Measurements from ENCODE around the gene SOSTDC1.

Gene SOSTDC1

DNA sequence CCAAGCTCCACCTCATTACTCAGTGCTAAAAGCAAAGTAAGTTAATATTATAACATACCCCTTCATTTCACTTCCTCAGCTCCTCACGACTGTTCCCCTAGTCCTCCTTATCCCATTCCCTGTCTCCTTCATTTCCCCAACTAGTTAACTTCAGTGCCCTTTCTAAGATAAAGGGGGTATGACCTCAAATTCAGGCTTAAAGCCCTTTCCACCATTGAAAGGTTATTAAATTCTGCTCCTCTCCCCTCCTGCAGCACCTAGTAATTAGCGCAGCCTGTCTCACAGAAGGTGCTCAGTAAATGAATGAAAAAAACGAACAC, 45.2 kb downstream of the SOSTDC1 start:
- Histone ChIP-seq H3K9me3 (ENCODE audit: control insufficient read depth, insufficient read depth, low read depth, low read length) (no peaks in the 10 kb centered on the region), H3K27ac (ENCODE audit: extremely low read depth, low read depth, low read length) (peak overlapping the region; percentile 86), H3K36me3 (ENCODE audit: control insufficient read depth in 2 of 2, insufficient read depth in 1 of 2, low read length in 2 of 2) (no peaks in the 10 kb centered on the region), H3K4me3 (ENCODE audit: low read depth, low read length) (peak overlapping the region; percentile 55), H3K4me1 (ENCODE audit: control insufficient read depth, insufficient read depth, low read length) (no peaks in the 10 kb centered on the region)
- TF ChIP-seq ZNF664 (tag by site-specific recombination; IDR thresholded peaks at IDR 0.05) (peak; percentile 87), ZNF274 (IDR thresholded peaks at IDR 0.05; ENCODE audit: low read length) (no peak), ZNF274 (tag by site-specific recombination; IDR thresholded peaks at IDR 0.05; ENCODE audit: borderline replicate concordance) (no peak), PRDM1 (tag by site-specific recombination; IDR thresholded peaks at IDR 0.05) (0 out of 2 replicates have a peak, but pooled peaks have one; percentile 6), ZSCAN30 (tag by site-specific recombination; IDR thresholded peaks at IDR 0.05) (peak; percentile 11; the same call in 1 of the 2 replicates), ZNF16 (tag by site-specific recombination; IDR thresholded peaks at IDR 0.05; ENCODE audit: low read depth) (no peak), SP7 (tag by site-specific recombination; IDR thresholded peaks at IDR 0.05) (peak; percentile 72)
- TF ChIP-seq, protein P1, sequence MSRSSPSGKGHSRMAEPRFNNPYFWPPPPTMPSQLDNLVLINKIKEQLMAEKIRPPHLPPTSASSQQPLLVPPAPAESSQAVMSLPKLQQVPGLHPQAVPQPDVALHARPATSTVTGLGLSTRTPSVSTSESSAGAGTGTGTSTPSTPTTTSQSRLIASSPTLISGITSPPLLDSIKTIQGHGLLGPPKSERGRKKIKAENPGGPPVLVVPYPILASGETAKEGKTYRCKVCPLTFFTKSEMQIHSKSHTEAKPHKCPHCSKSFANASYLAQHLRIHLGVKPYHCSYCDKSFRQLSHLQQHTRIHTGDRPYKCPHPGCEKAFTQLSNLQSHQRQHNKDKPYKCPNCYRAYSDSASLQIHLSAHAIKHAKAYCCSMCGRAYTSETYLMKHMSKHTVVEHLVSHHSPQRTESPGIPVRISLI (tag by site-specific recombination; IDR thresholded peaks at IDR 0.05): peak; percentile 81
- TF ChIP-seq, protein P2, sequence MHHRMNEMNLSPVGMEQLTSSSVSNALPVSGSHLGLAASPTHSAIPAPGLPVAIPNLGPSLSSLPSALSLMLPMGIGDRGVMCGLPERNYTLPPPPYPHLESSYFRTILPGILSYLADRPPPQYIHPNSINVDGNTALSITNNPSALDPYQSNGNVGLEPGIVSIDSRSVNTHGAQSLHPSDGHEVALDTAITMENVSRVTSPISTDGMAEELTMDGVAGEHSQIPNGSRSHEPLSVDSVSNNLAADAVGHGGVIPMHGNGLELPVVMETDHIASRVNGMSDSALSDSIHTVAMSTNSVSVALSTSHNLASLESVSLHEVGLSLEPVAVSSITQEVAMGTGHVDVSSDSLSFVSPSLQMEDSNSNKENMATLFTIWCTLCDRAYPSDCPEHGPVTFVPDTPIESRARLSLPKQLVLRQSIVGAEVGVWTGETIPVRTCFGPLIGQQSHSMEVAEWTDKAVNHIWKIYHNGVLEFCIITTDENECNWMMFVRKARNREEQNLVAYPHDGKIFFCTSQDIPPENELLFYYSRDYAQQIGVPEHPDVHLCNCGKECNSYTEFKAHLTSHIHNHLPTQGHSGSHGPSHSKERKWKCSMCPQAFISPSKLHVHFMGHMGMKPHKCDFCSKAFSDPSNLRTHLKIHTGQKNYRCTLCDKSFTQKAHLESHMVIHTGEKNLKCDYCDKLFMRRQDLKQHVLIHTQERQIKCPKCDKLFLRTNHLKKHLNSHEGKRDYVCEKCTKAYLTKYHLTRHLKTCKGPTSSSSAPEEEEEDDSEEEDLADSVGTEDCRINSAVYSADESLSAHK (tag by site-specific recombination; IDR thresholded peaks at IDR 0.05): no peak
- ChIA-PET CTCF (interaction anchor here (0.5 to 0.9 kb wide), 4 partner anchors 16 to 301 kb away, joined by 3 to 6 read pairs (median 4); no protein-coding TSS in a partner anchor), POLR2A (interaction anchor here (0.5 to 2.4 kb wide), 14 partner anchors 9 to 342 kb away, joined by 3 to 15 read pairs (median 4); partner anchors contain the start of genes ANKMY2, BZW2 and SOSTDC1)

DNA sequence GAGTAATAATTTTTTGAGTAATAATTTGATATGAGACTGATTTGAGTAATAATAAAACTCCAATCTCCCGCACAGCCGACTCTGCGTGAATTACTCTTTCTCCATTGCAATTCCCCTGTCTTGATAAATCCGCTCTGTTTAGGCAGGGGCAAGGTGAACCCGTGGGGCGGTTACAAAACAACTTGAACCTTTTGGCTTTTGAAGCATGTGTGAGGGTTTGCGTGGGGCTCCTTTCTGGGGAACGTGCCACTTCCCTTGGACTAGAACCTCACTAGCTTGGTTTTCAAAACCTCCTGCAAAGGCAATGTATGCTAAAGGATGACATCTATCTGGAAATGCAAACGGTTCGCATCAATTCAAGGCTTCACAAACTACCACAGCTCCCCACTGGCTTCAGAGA, 45.7 kb downstream of the SOSTDC1 start:
- H3K4me3 ChIP-seq (ENCODE audit: low read depth, low read length): peak overlapping the region; percentile 5; the same call in 1 of the 2 replicates
- no peaks in the 10 kb centered on the region for H3K9me3 ChIP-seq (ENCODE audit: control insufficient read depth, insufficient read depth, low read depth, low read length)
- ChIA-PET CTCF (interaction anchor here (0.6 to 0.9 kb wide), 5 partner anchors 15 to 1403 kb away, joined by 3 to 6 read pairs (median 4); no protein-coding TSS in a partner anchor), POLR2A (interaction anchor here (0.5 to 2.4 kb wide), 12 partner anchors 9 to 269 kb away, joined by 3 to 15 read pairs (median 4); partner anchors contain the start of genes ANKMY2, BZW2 and SOSTDC1)
- TF ChIP-seq FEZF1 (tag by site-specific recombination; IDR thresholded peaks at IDR 0.05): no peak
- TF ChIP-seq ZNF837 (tag by site-specific recombination; IDR thresholded peaks at IDR 0.05): no peak
- no peak for TF ChIP-seq ZSCAN16 (tag by site-specific recombination; IDR thresholded peaks at IDR 0.05)
- TF ChIP-seq HOXD13 (CRISPR knock-in tag; IDR thresholded peaks at IDR 0.05; ENCODE audit: borderline replicate concordance): no peak
- TF ChIP-seq ZNF37A (tag by site-specific recombination; IDR thresholded peaks at IDR 0.05): no peak
- TF ChIP-seq ZNF223 (tag by site-specific recombination; IDR thresholded peaks at IDR 0.05): no peak
- TF ChIP-seq, protein P3, sequence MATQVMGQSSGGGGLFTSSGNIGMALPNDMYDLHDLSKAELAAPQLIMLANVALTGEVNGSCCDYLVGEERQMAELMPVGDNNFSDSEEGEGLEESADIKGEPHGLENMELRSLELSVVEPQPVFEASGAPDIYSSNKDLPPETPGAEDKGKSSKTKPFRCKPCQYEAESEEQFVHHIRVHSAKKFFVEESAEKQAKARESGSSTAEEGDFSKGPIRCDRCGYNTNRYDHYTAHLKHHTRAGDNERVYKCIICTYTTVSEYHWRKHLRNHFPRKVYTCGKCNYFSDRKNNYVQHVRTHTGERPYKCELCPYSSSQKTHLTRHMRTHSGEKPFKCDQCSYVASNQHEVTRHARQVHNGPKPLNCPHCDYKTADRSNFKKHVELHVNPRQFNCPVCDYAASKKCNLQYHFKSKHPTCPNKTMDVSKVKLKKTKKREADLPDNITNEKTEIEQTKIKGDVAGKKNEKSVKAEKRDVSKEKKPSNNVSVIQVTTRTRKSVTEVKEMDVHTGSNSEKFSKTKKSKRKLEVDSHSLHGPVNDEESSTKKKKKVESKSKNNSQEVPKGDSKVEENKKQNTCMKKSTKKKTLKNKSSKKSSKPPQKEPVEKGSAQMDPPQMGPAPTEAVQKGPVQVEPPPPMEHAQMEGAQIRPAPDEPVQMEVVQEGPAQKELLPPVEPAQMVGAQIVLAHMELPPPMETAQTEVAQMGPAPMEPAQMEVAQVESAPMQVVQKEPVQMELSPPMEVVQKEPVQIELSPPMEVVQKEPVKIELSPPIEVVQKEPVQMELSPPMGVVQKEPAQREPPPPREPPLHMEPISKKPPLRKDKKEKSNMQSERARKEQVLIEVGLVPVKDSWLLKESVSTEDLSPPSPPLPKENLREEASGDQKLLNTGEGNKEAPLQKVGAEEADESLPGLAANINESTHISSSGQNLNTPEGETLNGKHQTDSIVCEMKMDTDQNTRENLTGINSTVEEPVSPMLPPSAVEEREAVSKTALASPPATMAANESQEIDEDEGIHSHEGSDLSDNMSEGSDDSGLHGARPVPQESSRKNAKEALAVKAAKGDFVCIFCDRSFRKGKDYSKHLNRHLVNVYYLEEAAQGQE (tag by site-specific recombination; IDR thresholded peaks at IDR 0.05): no peak
- TF ChIP-seq TCF7L2 (IDR thresholded peaks at IDR 0.05; ENCODE audit: borderline replicate concordance, low read depth, low read length): no peak
- no peak for TF ChIP-seq ZNF521 (tag by site-specific recombination; IDR thresholded peaks at IDR 0.05)
- TF ChIP-seq ZNF2 (tag by site-specific recombination; IDR thresholded peaks at IDR 0.05): no peak
- TF ChIP-seq, protein P4, sequence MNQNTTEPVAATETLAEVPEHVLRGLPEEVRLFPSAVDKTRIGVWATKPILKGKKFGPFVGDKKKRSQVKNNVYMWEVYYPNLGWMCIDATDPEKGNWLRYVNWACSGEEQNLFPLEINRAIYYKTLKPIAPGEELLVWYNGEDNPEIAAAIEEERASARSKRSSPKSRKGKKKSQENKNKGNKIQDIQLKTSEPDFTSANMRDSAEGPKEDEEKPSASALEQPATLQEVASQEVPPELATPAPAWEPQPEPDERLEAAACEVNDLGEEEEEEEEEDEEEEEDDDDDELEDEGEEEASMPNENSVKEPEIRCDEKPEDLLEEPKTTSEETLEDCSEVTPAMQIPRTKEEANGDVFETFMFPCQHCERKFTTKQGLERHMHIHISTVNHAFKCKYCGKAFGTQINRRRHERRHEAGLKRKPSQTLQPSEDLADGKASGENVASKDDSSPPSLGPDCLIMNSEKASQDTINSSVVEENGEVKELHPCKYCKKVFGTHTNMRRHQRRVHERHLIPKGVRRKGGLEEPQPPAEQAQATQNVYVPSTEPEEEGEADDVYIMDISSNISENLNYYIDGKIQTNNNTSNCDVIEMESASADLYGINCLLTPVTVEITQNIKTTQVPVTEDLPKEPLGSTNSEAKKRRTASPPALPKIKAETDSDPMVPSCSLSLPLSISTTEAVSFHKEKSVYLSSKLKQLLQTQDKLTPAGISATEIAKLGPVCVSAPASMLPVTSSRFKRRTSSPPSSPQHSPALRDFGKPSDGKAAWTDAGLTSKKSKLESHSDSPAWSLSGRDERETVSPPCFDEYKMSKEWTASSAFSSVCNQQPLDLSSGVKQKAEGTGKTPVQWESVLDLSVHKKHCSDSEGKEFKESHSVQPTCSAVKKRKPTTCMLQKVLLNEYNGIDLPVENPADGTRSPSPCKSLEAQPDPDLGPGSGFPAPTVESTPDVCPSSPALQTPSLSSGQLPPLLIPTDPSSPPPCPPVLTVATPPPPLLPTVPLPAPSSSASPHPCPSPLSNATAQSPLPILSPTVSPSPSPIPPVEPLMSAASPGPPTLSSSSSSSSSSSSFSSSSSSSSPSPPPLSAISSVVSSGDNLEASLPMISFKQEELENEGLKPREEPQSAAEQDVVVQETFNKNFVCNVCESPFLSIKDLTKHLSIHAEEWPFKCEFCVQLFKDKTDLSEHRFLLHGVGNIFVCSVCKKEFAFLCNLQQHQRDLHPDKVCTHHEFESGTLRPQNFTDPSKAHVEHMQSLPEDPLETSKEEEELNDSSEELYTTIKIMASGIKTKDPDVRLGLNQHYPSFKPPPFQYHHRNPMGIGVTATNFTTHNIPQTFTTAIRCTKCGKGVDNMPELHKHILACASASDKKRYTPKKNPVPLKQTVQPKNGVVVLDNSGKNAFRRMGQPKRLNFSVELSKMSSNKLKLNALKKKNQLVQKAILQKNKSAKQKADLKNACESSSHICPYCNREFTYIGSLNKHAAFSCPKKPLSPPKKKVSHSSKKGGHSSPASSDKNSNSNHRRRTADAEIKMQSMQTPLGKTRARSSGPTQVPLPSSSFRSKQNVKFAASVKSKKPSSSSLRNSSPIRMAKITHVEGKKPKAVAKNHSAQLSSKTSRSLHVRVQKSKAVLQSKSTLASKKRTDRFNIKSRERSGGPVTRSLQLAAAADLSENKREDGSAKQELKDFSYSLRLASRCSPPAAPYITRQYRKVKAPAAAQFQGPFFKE (tag by site-specific recombination; IDR thresholded peaks at IDR 0.05; ENCODE audit: borderline replicate concordance): no peak
- TF ChIP-seq ZNF404 (tag by site-specific recombination; IDR thresholded peaks at IDR 0.05): no peak
- TF ChIP-seq, protein P5, sequence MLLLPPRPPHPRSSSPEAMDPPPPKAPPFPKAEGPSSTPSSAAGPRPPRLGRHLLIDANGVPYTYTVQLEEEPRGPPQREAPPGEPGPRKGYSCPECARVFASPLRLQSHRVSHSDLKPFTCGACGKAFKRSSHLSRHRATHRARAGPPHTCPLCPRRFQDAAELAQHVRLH (tag by site-specific recombination; IDR thresholded peaks at IDR 0.05): no peak
- no peak for TF ChIP-seq ZXDB (tag by site-specific recombination; IDR thresholded peaks at IDR 0.05)
- no peaks in the 10 kb centered on the region for H3K36me3 ChIP-seq (ENCODE audit: control insufficient read depth in 2 of 2, insufficient read depth in 1 of 2, low read length in 2 of 2)
- H3K4me1 ChIP-seq (ENCODE audit: control insufficient read depth, insufficient read depth, low read length): no peaks in the 10 kb centered on the region
- H3K27ac ChIP-seq (ENCODE audit: extremely low read depth, low read depth, low read length): peak overlapping the region; percentile 86; the same call in 1 of the 2 replicates
